Mucosa of stomach (tissue), 1 donor: ENCODE data around the gene CEP162.
"Not testable (repeated sequence)": the region's sequence is repeated elsewhere in the genome, so short reads cannot be mapped to it uniquely, and the experiment has no call there.

Experiments
- H3K27me3 ChIP-seq: one replicate; pipeline ENCODE4 v1.7.0; 2013; ENCODE audit warnings: mild to moderate bottlenecking, low read length; ENCODE audit not compliant: control insufficient read depth, insufficient read depth
- H3K36me3 ChIP-seq: one replicate; pipeline ENCODE4 v1.7.0; 2013; ENCODE audit warnings: low read length; ENCODE audit not compliant: control insufficient read depth, insufficient read depth
- H3K4me1 ChIP-seq: one replicate; pipeline ENCODE4 v1.7.0; 2013; ENCODE audit warnings: mild to moderate bottlenecking, low read length; ENCODE audit not compliant: control insufficient read depth, insufficient read depth
- H3K4me3 ChIP-seq: one replicate; pipeline ENCODE4 v1.7.0; 2013; ENCODE audit warnings: low read length
- H3K9ac ChIP-seq: one replicate; pipeline ENCODE4 v1.7.0; 2013; ENCODE audit warnings: mild to moderate bottlenecking, low read length, moderate library complexity
- H3K9me3 ChIP-seq: one replicate; pipeline ENCODE4 v1.7.0; 2013; ENCODE audit warnings: mild to moderate bottlenecking, low read length, moderate library complexity; ENCODE audit not compliant: control insufficient read depth
- donor health status: Pancreatic carcinoma.

Gene CEP162

DNA sequence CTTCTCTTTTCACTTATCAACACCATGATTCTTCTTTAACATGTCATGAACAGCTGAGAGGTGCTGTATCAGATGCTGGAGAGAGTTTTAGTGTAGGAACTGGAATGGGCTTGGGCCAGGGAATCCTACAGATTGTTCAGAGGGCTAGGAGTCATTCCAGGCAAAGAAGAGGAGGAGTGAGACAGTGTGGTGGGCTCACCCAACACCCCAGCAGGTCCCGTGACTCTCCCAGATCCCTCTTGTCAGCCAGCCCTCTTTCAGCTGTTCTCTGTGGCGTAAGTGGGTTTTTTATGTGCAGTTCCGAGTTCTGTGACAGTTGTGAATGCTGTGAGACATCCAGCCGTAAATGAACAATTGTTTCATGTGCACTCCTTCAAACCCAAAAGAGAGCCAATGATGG, 31.4 kb upstream of the CEP162 start:
- H3K9me3 ChIP-seq: no peaks in the 10 kb centered on the region
- H3K4me3 ChIP-seq: no peak overlapping the region
- H3K27me3 ChIP-seq: no peaks in the 10 kb centered on the region
- H3K9ac ChIP-seq: no peak overlapping the region
- no peaks in the 10 kb centered on the region for H3K36me3 ChIP-seq
- H3K4me1 ChIP-seq: no peaks in the 10 kb centered on the region

DNA sequence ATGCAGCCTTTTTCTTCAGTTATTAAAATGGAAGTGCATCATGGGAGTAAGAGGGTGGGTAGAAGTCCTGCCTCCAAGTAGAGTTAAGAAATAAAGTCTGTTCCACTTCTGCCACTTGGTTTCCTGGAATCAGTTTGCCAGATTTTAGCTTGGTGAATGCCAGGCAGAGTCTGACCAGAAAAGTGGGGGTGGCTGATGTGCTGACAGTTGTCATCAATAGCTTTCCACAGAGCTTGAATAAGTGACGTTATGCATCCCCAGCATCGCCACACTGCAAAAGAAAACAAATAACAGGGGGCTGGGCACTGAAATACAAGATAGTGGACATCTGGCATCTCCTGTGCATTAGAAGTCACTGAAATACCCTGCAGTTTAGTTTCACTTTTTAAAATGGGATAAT, 30.8 kb upstream of the CEP162 start:
- Histone ChIP-seq H3K27me3 (no peaks in the 10 kb centered on the region), H3K36me3 (no peaks in the 10 kb centered on the region), H3K9me3 (no peaks in the 10 kb centered on the region), H3K4me3 (peak overlapping the region; percentile 6), H3K4me1 (no peaks in the 10 kb centered on the region), H3K9ac (no peak overlapping the region)

GRCh38 chr6:84255641-84256040, 28.2 kb upstream of the CEP162 start:
- H3K27me3 ChIP-seq: no peaks in the 10 kb centered on the region
- H3K9ac ChIP-seq: no peak overlapping the region
- H3K36me3 ChIP-seq: no peaks in the 10 kb centered on the region
- H3K4me1 ChIP-seq: no peaks in the 10 kb centered on the region
- H3K4me3 ChIP-seq: no peak overlapping the region
- no peaks in the 10 kb centered on the region for H3K9me3 ChIP-seq

- no peaks in the 10 kb centered on the region for H3K27me3 ChIP-seq
- no peak overlapping the region for H3K9ac ChIP-seq
- H3K36me3 ChIP-seq: no peaks in the 10 kb centered on the region
- no peaks in the 10 kb centered on the region for H3K9me3 ChIP-seq
- no peak overlapping the region for H3K4me3 ChIP-seq
- no peaks in the 10 kb centered on the region for H3K4me1 ChIP-seq
These were observed 25.9 kb upstream of the CEP162 start for GRCh38 chr6:84253380-84253779.

- Histone ChIP-seq H3K9ac (no peak overlapping the region), H3K4me1 (no peaks in the 10 kb centered on the region), H3K9me3 (no peaks in the 10 kb centered on the region), H3K27me3 (no peaks in the 10 kb centered on the region), H3K36me3 (no peaks in the 10 kb centered on the region), H3K4me3 (no peak overlapping the region)
These were observed 24.6 kb upstream of the CEP162 start for GRCh38 chr6:84251891-84252539.

- Histone ChIP-seq H3K9me3 (no peaks in the 10 kb centered on the region), H3K36me3 (no peaks in the 10 kb centered on the region), H3K9ac (no peak overlapping the region), H3K4me1 (no peaks in the 10 kb centered on the region), H3K4me3 (no peak overlapping the region), H3K27me3 (no peaks in the 10 kb centered on the region)
These were observed 22.3 kb upstream of the CEP162 start for GRCh38 chr6:84249724-84250123.

DNA sequence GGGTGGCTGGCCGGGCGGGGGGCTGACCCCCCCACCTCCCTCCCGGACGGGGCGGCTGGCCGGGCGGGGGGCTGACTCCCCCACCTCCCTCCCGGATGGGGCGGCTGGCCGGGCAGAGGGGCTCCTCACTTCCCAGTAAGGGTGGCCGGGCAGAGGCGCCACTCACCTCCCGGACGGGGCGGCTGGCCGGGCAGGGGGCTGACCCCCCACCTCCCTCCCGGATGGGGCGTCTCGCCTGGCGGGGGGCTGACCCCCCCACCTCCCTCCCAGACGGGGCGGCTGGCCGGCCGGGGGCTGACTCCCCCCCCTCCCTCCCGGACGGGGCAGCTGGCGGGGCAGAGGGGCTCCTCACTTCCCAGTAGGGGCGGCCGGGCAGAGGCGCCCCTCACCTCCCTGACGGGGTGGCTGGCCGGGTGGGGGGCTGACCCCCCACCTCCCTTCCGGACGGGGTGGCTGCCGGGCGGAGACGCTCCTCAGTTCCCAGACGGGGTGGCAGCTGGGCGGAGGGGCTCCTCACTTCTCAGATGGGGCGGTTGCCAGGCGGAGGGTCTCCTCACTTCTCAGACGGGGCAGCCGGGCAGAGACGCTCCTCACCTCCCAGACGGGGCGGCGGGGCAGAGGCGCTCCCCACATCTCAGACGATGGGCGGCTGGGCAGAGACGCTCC, 17.1 kb upstream of the CEP162 start:
- H3K9ac ChIP-seq, H3K27me3 ChIP-seq, H3K36me3 ChIP-seq, H3K9me3 ChIP-seq, H3K4me1 ChIP-seq, H3K4me3 ChIP-seq: not testable (repeated sequence)

GRCh38 chr6:84243240-84243639, 15.8 kb upstream of the CEP162 start:
- no peaks in the 10 kb centered on the region for H3K27me3 ChIP-seq
- H3K4me3 ChIP-seq: no peak overlapping the region
- H3K4me1 ChIP-seq: no peaks in the 10 kb centered on the region
- H3K9me3 ChIP-seq: no peaks in the 10 kb centered on the region
- no peak overlapping the region for H3K9ac ChIP-seq
- H3K36me3 ChIP-seq: no peaks in the 10 kb centered on the region

GRCh38 chr6:84242265-84242664, 14.8 kb upstream of the CEP162 start:
- no peaks in the 10 kb centered on the region for H3K4me1 ChIP-seq

GRCh38 chr6:84228198-84228543, 728 bp upstream of the CEP162 start:
- Histone ChIP-seq H3K36me3 (no peaks in the 10 kb centered on the region), H3K9ac (peak overlapping the region; percentile 71), H3K9me3 (no peaks in the 10 kb centered on the region), H3K27me3 (no peaks in the 10 kb centered on the region), H3K4me1 (no peaks in the 10 kb centered on the region), H3K4me3 (peak overlapping the region; percentile 81)

More at GRCh38 chr6:84242265-84242664, 14.8 kb upstream of the CEP162 start:
- no peak overlapping the region for H3K9ac ChIP-seq
- H3K9me3 ChIP-seq: no peaks in the 10 kb centered on the region
- no peaks in the 10 kb centered on the region for H3K27me3 ChIP-seq
- no peak overlapping the region for H3K4me3 ChIP-seq
- H3K36me3 ChIP-seq: no peaks in the 10 kb centered on the region

GRCh38 chr6:84227044-84227433, 404 bp downstream of the CEP162 start:
- H3K36me3 ChIP-seq: no peaks in the 10 kb centered on the region
- no peaks in the 10 kb centered on the region for H3K27me3 ChIP-seq
- H3K9ac ChIP-seq: peak overlapping the region; percentile 71
- H3K4me3 ChIP-seq: peak overlapping the region; percentile 81
- H3K4me1 ChIP-seq: no peaks in the 10 kb centered on the region
- H3K9me3 ChIP-seq: no peaks in the 10 kb centered on the region

- H3K9ac ChIP-seq: no peak overlapping the region
- H3K4me1 ChIP-seq: no peaks in the 10 kb centered on the region
- H3K4me3 ChIP-seq: no peak overlapping the region
- H3K9me3 ChIP-seq: no peaks in the 10 kb centered on the region
- H3K36me3 ChIP-seq: no peaks in the 10 kb centered on the region
- no peaks in the 10 kb centered on the region for H3K27me3 ChIP-seq
These were observed 3.2 kb downstream of the CEP162 start for GRCh38 chr6:84224251-84224650.

DNA sequence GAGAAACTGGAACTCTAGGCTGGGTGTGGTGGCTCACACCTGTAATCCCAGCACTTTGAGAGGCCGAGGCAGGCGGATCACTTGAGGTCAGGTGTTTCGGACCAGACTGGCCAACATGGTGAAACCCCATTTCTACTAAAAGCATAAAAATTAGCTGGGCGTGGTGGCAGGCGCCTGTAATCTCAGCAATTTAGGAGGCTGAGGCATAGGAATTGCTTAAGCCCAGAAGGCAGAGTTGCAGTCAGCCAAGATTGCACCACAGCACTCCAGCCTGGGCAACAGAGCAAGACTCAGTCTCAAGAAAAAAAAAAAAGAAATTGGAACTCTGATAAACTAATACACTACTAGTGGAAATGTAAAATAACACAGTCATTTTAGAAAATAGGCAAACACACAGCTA, 3.8 kb downstream of the CEP162 start:
- not testable (repeated sequence) for H3K9me3 ChIP-seq, H3K4me1 ChIP-seq, H3K9ac ChIP-seq, H3K27me3 ChIP-seq, H3K4me3 ChIP-seq, H3K36me3 ChIP-seq
